Left colon (tissue), 2 donors: Measurements from ENCODE around the gene PKLR. TPM values are rescaled to one million over a fixed set of nuclear protein-coding genes. Genes with fewer than 3 reads are reported as not detected.
A peak's percentile ranks its signal among the peaks of the same experiment; 100 is the strongest.
"Not testable (repeated sequence)": the region's sequence is repeated elsewhere in the genome, so short reads cannot be mapped to it uniquely, and the experiment has no call there.

Source experiments
- ATAC-seq: fragments of 200-7000 bp; cut with Tn5 transposase; one replicate; pipeline ENCODE4 v1.9.1; 2020; ENCODE audit warnings: mild to moderate bottlenecking, moderate library complexity
- DNase-seq, 2 donors: peaks; one replicate each; pipeline ENCODE4 v3.0.0-alpha.2; 2020
- intact Hi-C, 2 donors: fragments of 100-400 bp; cut with DNase I in 1 of 2; cut with micrococcal nuclease in 1 of 2; formaldehyde crosslinking; loops; one replicate each; pipeline versions ENCODE4 v1.11.2 to v1.14.0; 2022; cut with DNase I, micrococcal nuclease
- total RNA-seq, 2 donors: library from RNA; stranded (reverse); fragmentation: NEBNext Ultra II Directional; extraction: Animal tissue kit (Norgen Biotek cat#: 25700); gene quantifications; one replicate each; pipeline ENCODE4 v1.2.1, GENCODE V29; 2021
- donor health status: DM: no; HTN: no; CAD: no.
- donor health status: DM: yes; HTN: yes; CAD: no.

The PKLR gene
- total RNA-seq, 2 donors from 2014 or later: 1.0 to 1.9 TPM

DNA sequence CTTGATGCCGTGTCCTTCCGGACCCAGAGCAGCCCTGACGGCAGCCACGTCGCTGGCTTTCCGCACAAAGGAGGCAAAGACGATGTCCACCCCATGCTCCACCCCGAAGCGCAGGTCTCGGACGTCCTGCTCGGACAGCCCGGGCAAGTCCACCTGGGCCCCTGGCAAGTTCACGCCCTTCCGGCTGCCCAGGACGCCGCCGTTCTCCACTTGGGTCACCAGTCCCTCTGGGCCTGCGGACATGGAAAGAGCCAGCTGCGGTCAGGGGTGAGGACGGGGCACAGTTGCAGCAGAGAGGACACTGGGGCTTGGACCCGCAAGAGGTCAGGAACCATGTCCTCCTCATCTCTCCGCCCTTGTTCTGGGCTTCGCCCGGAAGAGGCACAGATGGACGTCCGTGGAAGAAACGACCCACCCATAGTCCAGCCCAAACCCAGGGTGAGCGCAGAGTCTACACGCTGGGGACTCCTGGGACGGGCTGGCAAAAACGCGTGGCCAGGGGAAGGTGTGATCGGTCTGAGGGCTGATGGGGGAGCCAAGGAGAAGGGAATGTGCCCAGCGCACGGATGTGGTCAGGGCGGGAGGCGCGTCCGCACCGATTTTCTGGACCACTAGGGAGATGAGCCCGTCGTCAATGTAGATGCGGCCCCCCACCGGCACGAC, 6.6 kb downstream of the PKLR start:
- DNase-seq (no peak), ATAC-seq (no peak)
- intact Hi-C loops: no loop called here

DNA sequence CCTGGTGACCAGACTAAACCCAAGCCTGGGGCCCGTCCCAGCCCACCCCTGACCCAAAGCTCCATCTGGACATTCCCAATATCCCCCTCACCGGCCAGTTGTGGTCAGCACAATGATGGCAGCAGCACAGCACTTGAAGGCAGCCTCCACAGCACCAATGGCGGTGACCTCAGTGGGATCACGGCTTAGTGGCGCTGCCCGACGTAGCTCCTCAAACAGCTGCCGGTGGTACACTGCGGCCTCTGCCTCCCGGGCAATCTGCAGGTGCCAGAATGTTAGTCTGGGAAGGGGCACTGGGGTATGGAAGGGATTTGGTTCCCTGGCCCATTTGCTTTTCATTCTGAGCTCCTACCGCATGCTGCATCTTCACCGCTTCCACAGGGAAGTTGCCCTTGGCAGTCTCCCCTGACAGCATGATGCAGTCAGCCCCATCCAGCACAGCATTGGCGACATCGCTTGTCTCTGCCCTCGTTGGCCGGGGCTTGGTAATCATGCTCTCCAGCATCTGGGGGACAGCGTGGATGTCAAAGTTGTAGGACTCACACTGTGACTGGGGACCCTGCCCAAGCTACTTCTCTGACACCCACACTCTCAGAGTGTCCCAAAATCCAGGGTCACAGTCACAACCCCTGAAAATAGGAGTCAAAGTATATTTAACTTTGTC, 8.0 kb downstream of the PKLR start:
- no peak for DNase-seq
- ATAC-seq: no peak
- intact Hi-C loops: no loop called here

DNA sequence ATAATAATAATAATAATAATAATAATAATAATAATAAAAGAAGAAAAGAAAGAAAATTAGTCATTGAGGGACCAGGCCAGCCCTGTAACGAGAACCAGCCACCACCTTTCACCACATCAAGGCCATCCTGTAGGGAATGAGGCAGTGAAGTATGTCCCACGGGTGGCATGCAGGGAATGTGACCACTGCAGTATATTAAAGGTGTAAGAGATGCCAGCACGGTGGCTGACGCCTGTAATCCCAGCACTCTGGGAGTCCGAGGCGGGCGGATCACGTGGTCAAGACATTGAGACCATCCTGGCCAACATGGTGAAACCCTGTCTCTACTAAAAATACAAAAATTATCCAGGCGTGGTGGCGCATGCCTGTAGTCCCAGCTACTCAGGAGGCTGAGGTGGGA, 10.2 kb downstream of the PKLR start:
- intact Hi-C loops, ATAC-seq: not testable (repeated sequence)

DNA sequence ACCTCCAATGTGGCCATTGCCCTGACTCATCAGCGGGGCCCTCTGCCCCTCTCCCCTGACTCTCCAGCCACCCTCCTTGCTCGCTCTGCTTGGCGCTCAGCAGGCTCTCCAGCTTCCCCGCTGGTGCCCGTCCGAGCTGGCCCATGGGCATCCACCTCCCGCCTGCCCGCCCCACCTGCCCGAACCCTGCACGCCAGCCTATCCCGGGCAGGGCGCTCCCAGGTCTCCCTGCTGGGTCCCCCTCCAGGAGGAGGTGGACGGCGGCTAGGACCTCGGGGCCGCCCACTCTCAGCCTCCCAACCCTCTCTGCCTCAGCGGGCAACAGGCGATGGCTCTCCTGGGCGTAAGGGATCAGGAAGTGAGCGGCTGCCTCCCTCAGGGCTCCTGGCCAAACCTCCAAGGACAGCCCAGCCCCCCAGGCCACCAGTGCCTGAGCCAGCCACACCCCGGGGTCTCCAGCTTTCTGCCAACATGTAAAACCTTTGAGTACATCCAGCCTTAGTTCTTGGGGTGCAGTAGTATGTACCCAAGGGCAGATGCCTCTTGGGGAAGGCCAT, 13.2 kb downstream of the PKLR start:
- ATAC-seq (no peak), DNase-seq (no peak)
- intact Hi-C loops: no loop called here

More for the DNA sequence above, 10.2 kb downstream of the PKLR start:
- DNase-seq: not testable (repeated sequence)

DNA sequence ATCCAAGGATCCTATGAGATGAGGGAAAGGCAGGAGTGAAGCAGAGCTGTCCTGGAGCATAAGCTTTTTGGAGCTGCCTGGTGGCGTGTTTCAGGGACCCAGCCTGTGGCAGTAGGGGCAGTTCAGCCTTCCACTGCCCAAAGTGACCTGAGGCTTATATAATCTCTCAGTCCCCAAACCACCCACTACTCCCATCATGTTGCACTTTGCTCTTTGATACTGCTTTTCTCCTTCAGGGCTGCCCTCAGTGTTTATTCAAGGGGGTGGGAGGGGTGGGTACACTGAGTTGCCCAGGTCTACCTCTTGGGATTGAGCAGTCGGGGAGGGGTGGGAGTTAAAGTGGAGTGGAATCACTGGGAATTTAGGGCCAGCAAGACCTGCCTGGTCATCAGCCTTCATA, 14.7 kb downstream of the PKLR start:
- intact Hi-C loops: no loop called here
- DNase-seq (no peak), ATAC-seq (no peak)

DNA sequence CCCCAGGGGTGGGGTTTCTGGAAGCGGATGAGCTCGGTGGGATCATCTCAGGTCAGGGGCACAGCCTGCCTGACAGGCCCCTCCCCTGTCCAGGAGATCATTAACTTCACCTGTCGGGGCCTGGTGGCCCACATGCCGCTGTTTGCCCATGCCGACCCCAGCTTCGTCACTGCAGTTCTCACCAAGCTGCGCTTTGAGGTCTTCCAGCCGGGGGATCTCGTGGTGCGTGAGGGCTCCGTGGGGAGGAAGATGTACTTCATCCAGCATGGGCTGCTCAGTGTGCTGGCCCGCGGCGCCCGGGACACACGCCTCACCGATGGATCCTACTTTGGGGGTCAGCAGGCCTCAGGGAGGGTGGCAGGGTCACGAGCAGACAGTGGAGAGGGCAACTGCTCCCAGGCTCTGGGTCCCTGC, 15.6 kb downstream of the PKLR start:
- DNase-seq (no peak), ATAC-seq (no peak)
- intact Hi-C loops: no loop called here

DNA sequence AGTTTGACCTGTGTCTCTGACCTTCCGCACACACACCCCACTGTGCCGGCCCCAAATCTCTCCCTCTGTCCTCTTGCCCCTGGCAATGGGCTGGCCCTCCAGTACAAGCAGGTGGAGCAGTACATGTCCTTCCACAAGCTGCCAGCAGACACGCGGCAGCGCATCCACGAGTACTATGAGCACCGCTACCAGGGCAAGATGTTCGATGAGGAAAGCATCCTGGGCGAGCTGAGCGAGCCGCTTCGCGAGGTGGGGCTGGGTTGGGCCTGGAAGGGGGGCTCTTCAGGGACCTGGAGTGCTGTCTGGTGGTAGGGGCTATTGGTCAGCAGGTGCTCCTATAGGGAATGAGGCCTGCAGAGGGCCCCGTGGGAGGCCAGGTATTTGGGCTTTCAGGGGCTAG, 16.2 kb downstream of the PKLR start:
- ATAC-seq: no peak
- intact Hi-C loops: no loop called here
- DNase-seq: no peak

DNA sequence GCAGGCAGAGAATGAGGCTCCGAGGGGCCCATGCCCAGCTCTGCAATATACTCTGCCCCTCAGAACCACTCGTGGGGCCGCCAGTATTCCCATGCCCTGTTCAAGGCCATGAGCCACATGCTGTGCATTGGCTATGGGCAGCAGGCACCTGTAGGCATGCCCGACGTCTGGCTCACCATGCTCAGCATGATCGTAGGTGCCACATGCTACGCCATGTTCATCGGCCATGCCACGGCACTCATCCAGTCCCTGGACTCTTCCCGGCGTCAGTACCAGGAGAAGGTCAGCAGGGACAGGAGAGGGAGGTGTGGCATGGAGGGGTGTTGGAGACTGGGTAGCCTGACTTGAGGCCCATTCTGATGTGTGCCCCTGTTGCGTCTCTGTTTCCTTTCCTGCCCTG, 16.8 kb downstream of the PKLR start:
- ATAC-seq: no peak
- intact Hi-C loops: no loop called here

DNA sequence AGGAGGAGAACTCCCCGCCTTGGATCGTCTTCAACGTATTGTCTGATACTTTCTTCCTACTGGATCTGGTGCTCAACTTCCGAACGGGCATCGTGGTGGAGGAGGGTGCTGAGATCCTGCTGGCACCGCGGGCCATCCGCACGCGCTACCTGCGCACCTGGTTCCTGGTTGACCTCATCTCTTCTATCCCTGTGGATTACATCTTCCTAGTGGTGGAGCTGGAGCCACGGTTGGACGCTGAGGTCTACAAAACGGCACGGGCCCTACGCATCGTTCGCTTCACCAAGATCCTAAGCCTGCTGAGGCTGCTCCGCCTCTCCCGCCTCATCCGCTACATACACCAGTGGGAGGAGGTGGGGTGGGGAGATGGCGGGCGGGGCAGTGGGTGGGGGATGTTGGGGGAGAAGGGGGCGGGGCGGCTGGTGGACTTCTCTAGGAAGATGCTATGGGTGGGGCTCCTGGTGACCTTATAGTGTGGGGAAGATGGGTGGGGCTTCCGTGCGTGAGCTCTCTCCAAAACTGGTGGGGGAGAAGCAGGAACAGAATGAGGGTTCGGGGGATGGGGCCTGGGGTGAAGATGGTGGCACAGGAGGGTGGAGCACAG, 18.6 kb downstream of the PKLR start:
- DNase-seq (no peak), ATAC-seq (no peak)
- intact Hi-C loops: no loop called here

More for the DNA sequence above, 16.8 kb downstream of the PKLR start:
- DNase-seq: no peak

DNA sequence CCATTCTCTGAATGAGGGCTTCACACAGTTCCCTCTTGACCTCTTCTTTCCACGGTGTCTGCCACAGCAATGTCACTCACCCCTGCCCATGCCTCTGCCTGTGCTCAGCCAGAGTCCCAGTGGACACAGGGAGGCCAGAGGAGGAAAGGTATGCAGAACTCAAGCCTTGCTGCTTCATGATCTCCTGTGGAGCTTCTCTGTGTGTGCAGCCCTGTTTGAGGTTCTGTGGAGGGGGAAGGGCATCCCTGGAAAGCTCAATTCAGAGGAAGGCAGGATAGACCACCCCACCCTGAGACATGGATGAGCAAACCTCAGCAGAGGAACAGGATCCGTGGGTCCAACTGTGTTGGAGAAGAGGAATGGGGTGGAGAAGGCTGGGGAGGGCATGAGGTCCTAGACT, 22.0 kb downstream of the PKLR start:
- ATAC-seq (no peak), DNase-seq (no peak)
- intact Hi-C loops: no loop called here

DNA sequence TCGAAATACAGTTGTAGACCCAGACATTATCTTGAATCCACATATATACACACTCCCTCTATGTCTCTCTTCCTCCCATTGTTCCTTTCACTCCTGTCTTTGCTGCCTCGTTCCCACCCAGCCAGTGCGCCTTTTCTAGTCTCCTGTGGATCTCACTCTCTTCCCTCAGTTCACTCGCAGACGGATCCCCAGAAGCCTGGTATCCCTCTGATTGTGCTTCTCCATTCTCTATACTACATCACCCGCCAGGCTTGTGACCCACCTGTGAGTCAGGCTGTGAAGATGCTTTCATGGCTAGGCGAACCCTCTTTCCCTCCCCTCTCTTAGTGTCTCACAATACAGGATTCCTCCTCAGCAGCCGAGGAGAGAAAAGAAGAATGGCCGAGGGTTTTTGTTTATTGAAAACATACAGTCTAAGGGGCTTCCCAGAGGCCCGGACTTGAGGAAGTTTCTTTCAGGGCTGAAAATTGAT, 22.5 kb downstream of the PKLR start:
- DNase-seq (no peak), ATAC-seq (no peak)
- intact Hi-C loops: no loop called here

DNA sequence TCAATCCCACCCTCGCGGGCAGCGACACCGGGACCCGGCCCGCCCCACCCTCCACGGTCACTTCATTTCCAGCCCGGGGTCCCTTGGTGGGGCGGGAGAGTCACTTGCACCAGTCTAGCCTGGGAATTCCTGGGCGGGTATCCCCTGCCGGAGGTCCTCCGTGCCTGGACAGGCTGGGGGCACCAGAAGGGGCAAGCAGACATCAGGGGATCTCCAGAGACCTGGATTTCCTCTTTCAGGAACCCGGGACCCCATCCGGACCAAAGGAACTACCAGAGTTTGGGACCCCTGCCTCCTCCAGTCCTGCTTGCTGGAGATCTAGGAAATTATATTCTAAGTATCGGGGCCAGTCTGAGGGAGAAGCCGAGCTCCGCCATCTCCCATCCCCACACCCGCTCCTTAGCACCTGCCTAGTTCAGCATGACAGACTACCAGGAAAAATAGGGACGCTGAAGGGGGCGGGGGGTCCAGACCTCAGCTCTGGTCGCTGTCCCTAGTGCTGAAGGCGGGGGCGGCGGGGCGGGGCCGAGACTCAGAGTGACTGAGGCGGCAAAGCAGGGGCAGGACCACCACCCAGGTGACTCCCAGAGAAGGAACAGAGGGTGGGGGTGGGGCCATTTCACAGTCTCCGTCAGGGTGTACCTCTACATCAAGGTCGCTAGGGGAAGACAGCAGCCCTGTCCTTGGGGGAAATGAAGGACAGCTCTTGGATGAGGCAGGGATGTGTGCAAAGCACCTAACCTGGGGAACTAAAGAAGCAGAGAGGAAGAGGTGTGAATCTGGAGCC, 23.1 kb downstream of the PKLR start:
- intact Hi-C loops: no loop called here

DNA sequence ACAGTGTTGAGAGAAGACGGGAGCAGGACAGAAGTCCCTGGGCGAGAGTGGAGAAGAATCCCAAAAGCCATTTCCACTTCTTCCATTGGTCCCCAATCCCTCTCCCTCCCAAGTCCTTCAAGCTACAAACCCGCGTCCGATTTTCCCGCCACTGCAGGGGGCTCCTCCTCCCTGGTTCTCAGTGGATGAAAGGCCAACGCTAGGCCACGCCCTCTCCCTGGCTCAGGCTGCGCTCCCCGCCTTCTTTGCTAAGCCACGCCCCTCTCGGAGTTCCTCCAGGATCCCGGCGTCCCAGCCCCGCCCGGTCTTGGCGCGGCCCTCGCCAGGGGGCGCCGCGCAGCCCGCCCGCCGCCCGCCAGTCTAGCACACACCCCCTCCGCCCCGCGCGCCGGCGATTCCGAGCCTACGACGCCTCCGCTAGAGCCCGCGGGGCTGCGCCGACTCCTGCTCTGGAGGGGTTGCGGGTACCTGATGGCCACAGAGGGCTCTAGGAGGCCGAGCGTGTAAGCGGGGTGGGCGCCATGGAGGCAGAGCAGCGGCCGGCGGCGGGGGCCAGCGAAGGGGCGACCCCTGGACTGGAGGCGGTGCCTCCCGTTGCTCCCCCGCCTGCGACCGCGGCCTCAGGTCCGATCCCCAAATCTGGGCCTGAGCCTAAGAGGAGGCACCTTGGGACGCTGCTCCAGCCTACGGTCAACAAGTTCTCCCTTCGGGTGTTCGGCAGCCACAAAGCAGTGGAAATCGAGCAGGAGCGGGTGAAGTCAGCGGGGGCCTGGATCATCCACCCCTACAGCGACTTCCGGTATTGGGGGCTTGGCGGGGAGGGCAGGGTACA, 24.0 kb downstream of the PKLR start, which contains the start of gene HCN3:
TSS of gene HCN3 (plus strand) at position 394 of the 832 bp plus-strand sequence. CDS start at position 522, 128 bp downstream.
- DNase-seq (peak; percentile 98 to 100), ATAC-seq (peak; percentile 72)
- intact Hi-C loops: no loop called here

More for the DNA sequence above, 23.1 kb downstream of the PKLR start:
- DNase-seq (peak; percentile 74 to 81), ATAC-seq (peak; percentile 56)

DNA sequence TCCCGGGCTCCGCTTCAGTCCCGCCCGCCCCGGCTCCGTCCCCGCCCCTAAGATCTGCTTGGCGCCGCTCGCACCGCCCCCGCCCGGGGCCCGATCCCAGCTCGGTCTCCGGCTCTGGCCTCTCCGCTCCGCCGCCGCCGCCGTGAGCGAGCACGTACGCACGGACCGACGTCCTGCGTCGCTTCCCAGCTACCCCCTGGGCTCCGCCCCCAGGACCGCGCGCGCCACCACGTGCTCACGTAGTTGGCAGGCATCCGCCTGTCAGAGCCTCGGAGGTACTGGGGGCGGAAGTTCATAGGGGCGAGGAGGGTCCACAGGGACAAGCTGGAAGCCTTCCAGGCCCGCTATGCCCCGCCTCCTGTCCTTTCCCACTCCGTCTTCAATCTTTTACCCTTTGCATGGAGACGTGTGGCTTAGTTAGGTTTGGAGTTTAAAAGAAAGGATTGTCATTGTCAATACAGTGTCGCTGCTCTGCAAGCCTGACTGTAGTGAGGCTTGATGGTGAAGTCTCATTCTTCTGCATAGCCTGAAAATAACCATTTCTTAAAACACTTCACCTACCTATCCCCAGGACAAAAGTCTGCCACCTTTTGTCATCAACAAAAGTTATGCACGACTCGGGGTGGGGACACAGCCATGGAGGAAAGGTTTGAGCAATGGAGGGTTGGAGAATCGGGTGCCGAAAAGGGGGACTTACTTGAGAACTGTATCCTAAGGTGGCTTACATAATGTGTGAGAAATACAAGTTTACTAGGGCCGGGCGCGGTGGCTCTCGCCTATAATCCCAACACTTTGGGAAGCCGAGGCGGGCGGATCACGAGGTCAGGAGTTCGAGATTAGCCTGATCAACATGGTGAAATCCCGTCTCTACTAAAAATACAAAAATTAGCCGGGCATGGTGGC, 27.6 kb downstream of the PKLR start, which contains the start of gene CLK2:
TSS of gene CLK2 (minus strand) at position 162 of the 903 bp plus-strand sequence. CDS start 2,527 bp downstream, outside the sequence.
- intact Hi-C loops: no loop called here
- DNase-seq (peak; percentile 97 to 98), ATAC-seq (peak; percentile 82)

DNA sequence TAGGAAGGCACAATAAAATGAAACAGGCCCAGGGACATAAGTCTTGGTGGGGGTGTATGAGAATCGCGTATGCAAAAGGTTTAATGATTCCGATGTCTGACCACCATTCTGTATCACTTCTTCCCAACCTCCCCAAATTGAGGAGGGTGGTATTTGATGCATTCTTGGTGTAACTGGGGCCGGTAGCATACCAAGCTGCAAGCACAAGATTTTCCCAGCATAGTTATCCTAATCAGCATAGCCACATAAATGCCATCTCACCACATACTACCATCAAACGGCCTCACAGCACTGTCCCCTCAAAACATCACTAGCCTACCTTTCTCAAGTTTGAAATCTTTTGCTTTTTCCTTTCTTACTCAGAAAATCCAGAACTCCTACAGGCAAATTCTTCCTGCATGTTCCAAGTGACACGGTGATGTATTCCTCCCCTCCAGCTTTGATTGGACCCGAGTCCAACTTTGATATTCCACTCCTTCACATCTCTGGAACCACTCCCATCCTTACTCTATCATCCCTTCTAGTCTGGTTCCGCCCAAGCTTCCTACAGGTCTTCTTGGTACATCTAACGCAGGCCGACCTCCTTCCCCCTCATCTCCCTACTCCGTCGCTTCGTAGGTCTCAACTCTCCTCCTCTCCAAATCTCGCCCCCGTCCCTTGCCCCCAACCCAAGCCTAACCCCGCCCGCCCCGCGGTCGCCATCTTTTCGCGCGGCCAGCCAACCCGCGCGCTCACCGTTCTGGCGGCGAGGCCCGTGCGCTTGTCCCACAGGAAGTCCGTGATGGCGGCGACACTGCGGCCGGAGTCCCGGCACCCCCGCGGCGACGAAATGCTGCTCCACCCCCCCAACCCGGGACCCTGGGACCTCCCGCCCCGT, 28.5 kb downstream of the PKLR start:
- ATAC-seq (peak; percentile 49), DNase-seq (no peak)
- intact Hi-C loops: no loop called here

DNA sequence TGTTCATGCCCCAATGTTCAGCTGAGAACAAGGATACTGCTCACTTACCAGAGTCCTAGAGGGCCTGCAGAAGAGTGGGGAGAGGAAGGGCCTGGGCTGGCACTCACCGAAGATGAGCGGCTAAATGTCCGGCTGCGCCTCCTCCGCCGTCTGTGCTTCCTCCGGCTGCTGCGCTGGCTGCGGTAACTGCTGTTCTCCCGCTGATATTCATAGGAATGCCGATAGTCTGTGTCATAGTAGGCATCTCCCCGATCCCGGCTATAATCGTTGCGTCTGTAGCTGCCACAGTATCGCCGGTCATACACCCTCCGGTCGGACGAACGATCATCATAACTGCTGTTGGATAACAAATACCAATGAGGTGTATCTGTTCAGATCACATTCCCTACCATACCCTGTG, 31.9 kb downstream of the PKLR start:
- intact Hi-C loops: loop anchor here in 1 of 2 donors (10.0 kb wide), 1 partner anchor 55 kb away; the partner anchor contains the start of gene RUSC1
- ATAC-seq (no peak), DNase-seq (no peak)
